ENCODE data around the gene LILRA5.

DNA sequence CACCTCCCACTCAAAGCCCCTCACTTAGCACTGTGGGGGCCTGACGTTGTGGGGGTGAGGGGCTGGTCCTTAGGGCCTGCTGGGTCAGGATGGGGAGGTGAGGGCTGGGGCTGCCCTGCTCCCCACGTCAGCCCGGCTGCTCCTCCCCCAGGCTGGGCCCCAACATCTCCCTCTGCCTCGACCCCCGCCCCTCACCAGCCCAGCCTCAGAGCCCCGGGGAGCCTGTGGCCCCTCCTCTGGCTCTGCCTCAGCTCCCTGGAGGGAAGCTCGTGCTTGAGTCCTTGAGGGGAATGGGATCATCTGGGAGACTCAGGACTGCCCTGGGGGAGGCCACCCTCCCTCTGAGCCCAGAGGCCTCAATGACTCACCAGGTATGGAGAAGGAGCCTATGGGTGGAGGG is 19.2 kb upstream of the LILRA5 start:
- TF ChIP-seq, protein P1, sequence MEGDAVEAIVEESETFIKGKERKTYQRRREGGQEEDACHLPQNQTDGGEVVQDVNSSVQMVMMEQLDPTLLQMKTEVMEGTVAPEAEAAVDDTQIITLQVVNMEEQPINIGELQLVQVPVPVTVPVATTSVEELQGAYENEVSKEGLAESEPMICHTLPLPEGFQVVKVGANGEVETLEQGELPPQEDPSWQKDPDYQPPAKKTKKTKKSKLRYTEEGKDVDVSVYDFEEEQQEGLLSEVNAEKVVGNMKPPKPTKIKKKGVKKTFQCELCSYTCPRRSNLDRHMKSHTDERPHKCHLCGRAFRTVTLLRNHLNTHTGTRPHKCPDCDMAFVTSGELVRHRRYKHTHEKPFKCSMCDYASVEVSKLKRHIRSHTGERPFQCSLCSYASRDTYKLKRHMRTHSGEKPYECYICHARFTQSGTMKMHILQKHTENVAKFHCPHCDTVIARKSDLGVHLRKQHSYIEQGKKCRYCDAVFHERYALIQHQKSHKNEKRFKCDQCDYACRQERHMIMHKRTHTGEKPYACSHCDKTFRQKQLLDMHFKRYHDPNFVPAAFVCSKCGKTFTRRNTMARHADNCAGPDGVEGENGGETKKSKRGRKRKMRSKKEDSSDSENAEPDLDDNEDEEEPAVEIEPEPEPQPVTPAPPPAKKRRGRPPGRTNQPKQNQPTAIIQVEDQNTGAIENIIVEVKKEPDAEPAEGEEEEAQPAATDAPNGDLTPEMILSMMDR (IDR thresholded peaks at IDR 0.05) = no peak
- TF ChIP-seq POLR2AphosphoS5 (IDR thresholded peaks at IDR 0.05) = no peak
